ENCODE results near the gene ACP2.

DNA sequence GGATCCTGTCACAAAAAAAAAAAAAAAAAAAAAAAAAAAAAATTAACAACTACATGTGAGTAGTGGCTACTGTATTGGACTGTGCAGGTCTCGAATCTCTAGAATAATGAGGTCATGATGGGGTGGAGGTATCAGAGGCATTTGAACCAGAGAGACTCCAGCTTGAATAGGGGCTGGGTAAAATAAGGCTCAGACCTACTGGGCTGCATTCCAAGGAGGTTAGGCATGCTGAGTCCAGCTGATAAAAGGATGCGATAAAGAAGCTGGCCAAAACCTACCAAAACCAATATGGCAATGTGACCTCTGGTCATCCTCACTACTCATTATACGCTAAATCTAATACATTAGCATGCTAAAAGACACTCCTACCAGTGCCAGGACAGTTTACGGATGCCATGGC is 56.5 kb downstream of the ACP2 start:
- TF ChIP-seq, protein P1, sequence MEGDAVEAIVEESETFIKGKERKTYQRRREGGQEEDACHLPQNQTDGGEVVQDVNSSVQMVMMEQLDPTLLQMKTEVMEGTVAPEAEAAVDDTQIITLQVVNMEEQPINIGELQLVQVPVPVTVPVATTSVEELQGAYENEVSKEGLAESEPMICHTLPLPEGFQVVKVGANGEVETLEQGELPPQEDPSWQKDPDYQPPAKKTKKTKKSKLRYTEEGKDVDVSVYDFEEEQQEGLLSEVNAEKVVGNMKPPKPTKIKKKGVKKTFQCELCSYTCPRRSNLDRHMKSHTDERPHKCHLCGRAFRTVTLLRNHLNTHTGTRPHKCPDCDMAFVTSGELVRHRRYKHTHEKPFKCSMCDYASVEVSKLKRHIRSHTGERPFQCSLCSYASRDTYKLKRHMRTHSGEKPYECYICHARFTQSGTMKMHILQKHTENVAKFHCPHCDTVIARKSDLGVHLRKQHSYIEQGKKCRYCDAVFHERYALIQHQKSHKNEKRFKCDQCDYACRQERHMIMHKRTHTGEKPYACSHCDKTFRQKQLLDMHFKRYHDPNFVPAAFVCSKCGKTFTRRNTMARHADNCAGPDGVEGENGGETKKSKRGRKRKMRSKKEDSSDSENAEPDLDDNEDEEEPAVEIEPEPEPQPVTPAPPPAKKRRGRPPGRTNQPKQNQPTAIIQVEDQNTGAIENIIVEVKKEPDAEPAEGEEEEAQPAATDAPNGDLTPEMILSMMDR (IDR thresholded peaks at IDR 0.05): no peak
- TF ChIP-seq POLR2A (IDR thresholded peaks at IDR 0.05): no peak
